Renal pelvis (tissue), 12 donors: Measurements from ENCODE around the gene CNTN3. TPM values are rescaled to one million over a fixed set of nuclear protein-coding genes. Genes with fewer than 3 reads are reported as not detected.

Source experiments
- DNase-seq: peaks from one replicate; pipeline ENCODE4 v3.0.0-alpha.2; 2013
- long read RNA-seq, 16 experiments: transcript quantifications; one replicate each; lab custom pipeline, GENCODE V29; 2026
- polyA plus RNA-seq, 3 donors: library from polyadenylated mRNA; unstranded; fragments of 120-200 nt; gene quantifications; one replicate each; pipeline ENCODE4 v1.2.1, GENCODE V29; 2013; ENCODE audit not compliant: insufficient read length in 3 of 3

CNTN3 gene
- 1 to 10 TPM; 5.4 to 6.3 (median 5.4) TPM for polyA plus RNA-seq
- long read RNA-seq, donor 1: 0 reads
- long read RNA-seq, donor 2, partial matches to known transcripts: 0 of 2 reads
- long read RNA-seq, donor 2, other reads (novel, unspliced or antisense): 0 of 2 reads
- long read RNA-seq, donor 3, partial matches to known transcripts: 0 of 1 reads
- long read RNA-seq, donor 3, other reads (novel, unspliced or antisense): 0 of 1 reads
- long read RNA-seq, donor 4, partial matches to known transcripts: 0 of 2 reads
- long read RNA-seq, donor 4, other reads (novel, unspliced or antisense): 0 of 2 reads
- long read RNA-seq, donor 5: 0 reads
- long read RNA-seq, donor 6: 0 reads
- long read RNA-seq, donor 7, partial matches to known transcripts: 0 of 1 reads
- long read RNA-seq, donor 7, other reads (novel, unspliced or antisense): 0 of 1 reads
- long read RNA-seq, donor 8: 0 reads
- long read RNA-seq, donor 9: 0 reads
- long read RNA-seq, donor 10: 0 reads
- long read RNA-seq, donor 11: 0 reads
- long read RNA-seq, donor 12: 0 reads
- long read RNA-seq, donor 13: 0 reads
- long read RNA-seq, donor 14: 0 reads
- long read RNA-seq, donor 15, partial matches to known transcripts: 0 of 2 reads
- long read RNA-seq, donor 15, other reads (novel, unspliced or antisense): 0 of 2 reads
- long read RNA-seq, donor 16: 0 reads

GRCh38 chr3:74614107-74614967, at the start of gene CNTN3:
Gene CNTN3, minus strand, starts transcription at chr3:74614659. Its CDS starts 93,547 bp downstream, at chr3:74521112.
- DNase-seq: peak; percentile 54

- DNase-seq: no peak
Measured at GRCh38 chr3:74663178-74663577, 48.7 kb upstream of the CNTN3 start.

GRCh38 chr3:74661672-74662071, 47.2 kb upstream of the CNTN3 start:
- DNase-seq: peak; percentile 3

- no peak for DNase-seq
Measured at GRCh38 chr3:74651885-74652284, 37.4 kb upstream of the CNTN3 start.

- DNase-seq: no peak
Measured at GRCh38 chr3:74651292-74651691, 36.8 kb upstream of the CNTN3 start.

GRCh38 chr3:74648107-74648506, 33.6 kb upstream of the CNTN3 start:
- DNase-seq: no peak

- DNase-seq: no peak
Measured at GRCh38 chr3:74646094-74646493, 31.6 kb upstream of the CNTN3 start.

- DNase-seq: no peak
Measured at GRCh38 chr3:74643636-74644035, 29.2 kb upstream of the CNTN3 start.

GRCh38 chr3:74642876-74643275, 28.4 kb upstream of the CNTN3 start:
- no peak for DNase-seq

GRCh38 chr3:74640211-74640610, 25.8 kb upstream of the CNTN3 start:
- no peak for DNase-seq

- DNase-seq: no peak
Measured at GRCh38 chr3:74639681-74640080, 25.2 kb upstream of the CNTN3 start.

GRCh38 chr3:74636981-74637380, 22.5 kb upstream of the CNTN3 start:
- no peak for DNase-seq

GRCh38 chr3:74633021-74633420, 18.6 kb upstream of the CNTN3 start:
- DNase-seq: no peak

- no peak for DNase-seq
Measured at GRCh38 chr3:74631351-74632140, 17.1 kb upstream of the CNTN3 start.

- no peak for DNase-seq
Measured at GRCh38 chr3:74630602-74631001, 16.1 kb upstream of the CNTN3 start.

GRCh38 chr3:74626011-74626410, 11.6 kb upstream of the CNTN3 start:
- DNase-seq: no peak

GRCh38 chr3:74624301-74624700, 9.8 kb upstream of the CNTN3 start:
- DNase-seq: no peak

- no peak for DNase-seq
Measured at GRCh38 chr3:74623261-74623836, 8.9 kb upstream of the CNTN3 start.

- DNase-seq: no peak
Measured at GRCh38 chr3:74621581-74621980, 7.1 kb upstream of the CNTN3 start.

GRCh38 chr3:74617776-74618175, 3.3 kb upstream of the CNTN3 start:
- peak; percentile 40 for DNase-seq

GRCh38 chr3:74613521-74614106, 845 bp downstream of the CNTN3 start:
- peak; percentile 17 for DNase-seq
